Activated naive CD8-positive, alpha-beta T cell treated with anti-CD3 and anti-CD28 coated beads, Interleukin-2, amount 50 U/mL, for 24 hours (primary cell): ENCODE data around the gene MRPS10.

ENCODE experiments used
- ATAC-seq: fragments of 150-1000 bp; cut with Tn5 transposase; one replicate; pipeline ENCODE4 v1.10.0; 2021
- DNase-seq: peaks from one replicate; pipeline ENCODE4 v3.0.0; 2021
- H3K27ac Mint-ChIP-seq: one replicate; pipeline ENCODE4 v1.8.0; 2021; ENCODE audit warnings: mild to moderate bottlenecking, mixed read lengths
- H3K27me3 Mint-ChIP-seq: one replicate; pipeline ENCODE4 v1.8.0; 2021; ENCODE audit warnings: mixed read lengths
- H3K36me3 Mint-ChIP-seq: one replicate; pipeline ENCODE4 v1.8.0; 2021; ENCODE audit warnings: low read depth, mixed read lengths
- H3K4me1 Mint-ChIP-seq: one replicate; pipeline ENCODE4 v1.8.0; 2021; ENCODE audit warnings: mixed read lengths
- H3K4me3 Mint-ChIP-seq: one replicate; pipeline ENCODE4 v1.8.0; 2021; ENCODE audit warnings: mild to moderate bottlenecking, moderate library complexity, mixed read lengths
- H3K9me3 Mint-ChIP-seq: one replicate; pipeline ENCODE4 v1.8.0; 2021; ENCODE audit warnings: mixed read lengths

MRPS10 gene

GRCh38 chr6:42217519-42218367 lies at the start of gene MRPS10:
TSS of gene MRPS10 (minus strand) at chr6:42217861. CDS start at chr6:42217849, 12 bp downstream.
- H3K27ac Mint-ChIP-seq: peak within 1 kb of the TSS; percentile 99
- no peaks in the 10 kb centered on the region for H3K27me3 Mint-ChIP-seq
- ATAC-seq (peak; percentile 99), DNase-seq (peak; percentile 89)
- no peaks in the 10 kb centered on the region for H3K9me3 Mint-ChIP-seq
- peak within 1 kb of the TSS; percentile 99 for H3K4me3 Mint-ChIP-seq
- H3K36me3 Mint-ChIP-seq: peaks cover 17% of the 10 kb centered on the region
- H3K4me1 Mint-ChIP-seq: peaks cover 42% of the 10 kb centered on the region

GRCh38 chr6:42266538-42266937 lies 48.9 kb upstream of the MRPS10 start:
- DNase-seq (no peak), ATAC-seq (no peak)
- H3K36me3 Mint-ChIP-seq: peaks cover 8% of the 10 kb centered on the region
- H3K4me1 Mint-ChIP-seq: peaks cover 11% of the 10 kb centered on the region
- no peak overlapping the region for H3K4me3 Mint-ChIP-seq
- H3K9me3 Mint-ChIP-seq: no peaks in the 10 kb centered on the region
- H3K27me3 Mint-ChIP-seq: no peaks in the 10 kb centered on the region
- no peak overlapping the region for H3K27ac Mint-ChIP-seq

GRCh38 chr6:42264852-42265390 lies 47.3 kb upstream of the MRPS10 start:
- Mint-ChIP-seq H3K27me3 (no peaks in the 10 kb centered on the region), H3K36me3 (peaks cover 8% of the 10 kb centered on the region)

DNA sequence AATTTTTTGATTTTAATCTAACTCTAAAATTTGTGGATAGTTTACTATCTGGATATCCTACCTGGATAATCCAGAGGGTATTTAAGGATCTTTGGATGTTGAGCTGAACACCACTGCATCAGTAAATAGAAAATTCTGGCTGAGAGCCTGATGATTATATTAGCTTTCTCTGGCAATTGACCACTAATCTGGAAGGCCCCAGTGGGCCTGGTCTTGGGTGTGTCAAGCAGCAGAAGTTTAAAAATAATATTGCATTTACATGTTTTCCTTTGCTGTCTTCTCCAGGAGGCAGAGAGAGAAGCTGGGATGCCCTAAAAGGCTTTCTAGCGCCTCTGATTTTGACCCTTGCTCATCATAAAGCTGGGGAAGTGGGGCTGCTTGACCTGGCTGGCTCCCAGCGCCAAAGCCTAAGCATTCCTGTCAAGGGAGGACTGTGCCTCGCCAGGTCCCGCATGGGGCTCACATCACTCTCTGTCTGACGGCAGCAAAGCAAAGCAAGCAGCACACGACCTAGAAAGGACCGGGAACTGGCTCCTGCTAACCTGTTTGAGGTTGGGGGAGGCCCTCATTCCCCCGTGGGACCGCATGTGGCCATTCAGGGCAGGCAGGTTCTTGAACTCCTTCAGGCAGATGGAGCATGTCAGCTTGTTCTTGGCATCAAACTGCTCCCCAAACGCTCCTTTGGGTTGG lies 46.6 kb upstream of the MRPS10 start:
- no peak for DNase-seq
- H3K4me3 Mint-ChIP-seq: no peak overlapping the region

More at GRCh38 chr6:42264852-42265390, 47.3 kb upstream of the MRPS10 start:
- Mint-ChIP-seq H3K27ac (no peak overlapping the region), H3K4me1 (peaks cover 17% of the 10 kb centered on the region), H3K9me3 (no peaks in the 10 kb centered on the region), H3K4me3 (no peak overlapping the region)
- DNase-seq (no peak), ATAC-seq (no peak)

GRCh38 chr6:42263165-42263728 lies 45.6 kb upstream of the MRPS10 start:
- Mint-ChIP-seq H3K27ac (no peak overlapping the region), H3K4me3 (no peak overlapping the region), H3K36me3 (no peaks in the 10 kb centered on the region), H3K9me3 (no peaks in the 10 kb centered on the region), H3K4me1 (peaks cover 11% of the 10 kb centered on the region), H3K27me3 (no peaks in the 10 kb centered on the region)
- DNase-seq (no peak), ATAC-seq (no peak)

More for the DNA sequence above, 46.6 kb upstream of the MRPS10 start:
- Mint-ChIP-seq H3K4me1 (peaks cover 11% of the 10 kb centered on the region), H3K9me3 (no peaks in the 10 kb centered on the region), H3K27me3 (no peaks in the 10 kb centered on the region), H3K36me3 (peaks cover 4% of the 10 kb centered on the region), H3K27ac (no peak overlapping the region)
- no peak for ATAC-seq

DNA sequence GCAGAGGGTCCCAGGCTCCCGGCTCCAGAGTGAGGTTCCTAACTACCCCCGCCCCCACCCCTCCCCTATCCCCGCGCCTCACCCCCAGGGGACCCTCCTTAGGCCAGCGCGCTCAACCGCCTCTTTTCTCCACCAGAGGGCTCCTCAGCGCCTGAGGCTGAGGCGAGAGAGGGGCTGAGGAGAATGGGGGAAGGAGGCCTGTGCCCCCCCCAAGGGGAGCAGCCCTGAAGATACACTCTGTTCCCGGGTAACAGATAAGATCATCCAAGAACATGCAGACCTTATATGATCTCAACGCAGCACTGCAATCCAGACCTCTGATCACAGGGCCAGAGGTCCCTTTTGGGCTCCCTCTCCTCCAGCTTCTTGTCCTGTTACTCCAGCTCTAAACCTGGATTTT lies 43.3 kb upstream of the MRPS10 start:
- Mint-ChIP-seq H3K9me3 (no peaks in the 10 kb centered on the region), H3K4me3 (no peak overlapping the region), H3K27me3 (no peaks in the 10 kb centered on the region), H3K27ac (no peak overlapping the region), H3K4me1 (peaks cover 9% of the 10 kb centered on the region), H3K36me3 (no peaks in the 10 kb centered on the region)
- DNase-seq (peak; percentile 50), ATAC-seq (peak; percentile 69)

- Mint-ChIP-seq H3K4me3 (no peak overlapping the region), H3K4me1 (peaks cover 9% of the 10 kb centered on the region), H3K27ac (no peak overlapping the region), H3K27me3 (no peaks in the 10 kb centered on the region), H3K9me3 (no peaks in the 10 kb centered on the region), H3K36me3 (no peaks in the 10 kb centered on the region)
- ATAC-seq (peak; percentile 52), DNase-seq (no peak)
Measured at GRCh38 chr6:42260396-42260888, 42.8 kb upstream of the MRPS10 start.

- DNase-seq (no peak), ATAC-seq (no peak)
- Mint-ChIP-seq H3K27me3 (no peaks in the 10 kb centered on the region), H3K36me3 (no peaks in the 10 kb centered on the region), H3K27ac (no peak overlapping the region), H3K9me3 (no peaks in the 10 kb centered on the region), H3K4me1 (peaks cover 9% of the 10 kb centered on the region), H3K4me3 (no peak overlapping the region)
Measured at GRCh38 chr6:42259841-42260395, 42.3 kb upstream of the MRPS10 start.

DNA sequence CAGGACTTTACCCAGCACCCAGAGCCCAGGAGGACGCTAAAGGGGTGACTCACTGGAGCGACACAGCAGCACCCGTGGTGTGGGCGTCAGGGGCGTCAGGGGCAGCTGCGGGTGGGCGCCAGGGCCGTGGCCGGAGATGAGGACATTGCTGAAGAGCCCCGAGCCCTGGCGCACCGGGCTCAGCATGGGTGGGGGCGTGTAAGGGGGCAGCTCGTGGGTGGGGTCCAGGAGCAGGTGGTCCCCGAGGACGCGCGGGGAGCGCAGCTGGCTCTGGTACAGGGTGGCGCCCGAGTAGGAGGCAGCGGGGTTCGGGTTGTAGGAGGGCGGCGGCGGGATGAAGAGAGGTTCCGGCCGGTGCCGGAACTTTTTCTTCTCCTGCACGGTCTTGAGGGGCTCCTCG lies 41.6 kb upstream of the MRPS10 start:
- H3K9me3 Mint-ChIP-seq: no peaks in the 10 kb centered on the region
- no peak overlapping the region for H3K27ac Mint-ChIP-seq
- H3K4me1 Mint-ChIP-seq: peaks cover 9% of the 10 kb centered on the region
- no peak overlapping the region for H3K4me3 Mint-ChIP-seq
- H3K27me3 Mint-ChIP-seq: no peaks in the 10 kb centered on the region
- no peak for DNase-seq
- no peak for ATAC-seq
- no peaks in the 10 kb centered on the region for H3K36me3 Mint-ChIP-seq

- Mint-ChIP-seq H3K9me3 (no peaks in the 10 kb centered on the region), H3K36me3 (peaks cover 1% of the 10 kb centered on the region), H3K27ac (no peak overlapping the region), H3K27me3 (no peaks in the 10 kb centered on the region), H3K4me3 (no peak overlapping the region), H3K4me1 (peaks cover 9% of the 10 kb centered on the region)
- no peak for ATAC-seq
- DNase-seq: no peak
Measured at GRCh38 chr6:42257614-42258013, 40.0 kb upstream of the MRPS10 start.

GRCh38 chr6:42257063-42257462 lies 39.4 kb upstream of the MRPS10 start:
- Mint-ChIP-seq H3K4me1 (peaks cover 9% of the 10 kb centered on the region), H3K9me3 (no peaks in the 10 kb centered on the region), H3K36me3 (peaks cover 1% of the 10 kb centered on the region), H3K27me3 (no peaks in the 10 kb centered on the region), H3K27ac (no peak overlapping the region), H3K4me3 (no peak overlapping the region)
- DNase-seq (no peak), ATAC-seq (no peak)

- no peak overlapping the region for H3K27ac Mint-ChIP-seq
- H3K27me3 Mint-ChIP-seq: no peaks in the 10 kb centered on the region
- H3K36me3 Mint-ChIP-seq: peaks cover 1% of the 10 kb centered on the region
- H3K4me3 Mint-ChIP-seq: no peak overlapping the region
- ATAC-seq (no peak), DNase-seq (no peak)
- no peaks in the 10 kb centered on the region for H3K4me1 Mint-ChIP-seq
- no peaks in the 10 kb centered on the region for H3K9me3 Mint-ChIP-seq
Measured at GRCh38 chr6:42255050-42255449, 37.4 kb upstream of the MRPS10 start.

DNA sequence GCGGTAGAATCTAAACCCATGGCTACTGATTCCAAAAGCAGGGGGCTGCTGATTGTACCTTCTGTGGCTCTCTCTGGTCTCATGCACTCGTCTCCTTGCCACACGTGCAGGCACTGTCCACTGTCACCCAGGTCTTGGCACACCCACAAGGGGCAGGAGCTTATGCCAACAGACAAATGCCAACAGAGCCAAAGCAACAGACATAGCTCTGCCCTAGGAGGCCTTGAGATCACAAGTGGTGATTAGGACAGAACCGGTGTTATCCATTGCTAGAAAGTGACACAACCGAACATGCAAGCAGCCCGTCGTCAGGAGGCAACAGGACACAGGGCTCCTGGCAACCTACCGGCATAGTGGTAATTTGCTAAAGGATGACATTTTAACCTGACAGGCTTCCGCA lies 36.8 kb upstream of the MRPS10 start:
- H3K4me1 Mint-ChIP-seq: no peaks in the 10 kb centered on the region
- H3K27me3 Mint-ChIP-seq: no peaks in the 10 kb centered on the region
- H3K27ac Mint-ChIP-seq: no peak overlapping the region
- DNase-seq (no peak), ATAC-seq (no peak)
- H3K9me3 Mint-ChIP-seq: no peaks in the 10 kb centered on the region
- H3K36me3 Mint-ChIP-seq: peaks cover 1% of the 10 kb centered on the region
- H3K4me3 Mint-ChIP-seq: no peak overlapping the region

- Mint-ChIP-seq H3K4me3 (no peak overlapping the region), H3K27ac (peak overlapping the region; percentile 19), H3K9me3 (no peaks in the 10 kb centered on the region), H3K27me3 (no peaks in the 10 kb centered on the region), H3K36me3 (peaks cover 1% of the 10 kb centered on the region), H3K4me1 (no peaks in the 10 kb centered on the region)
- ATAC-seq: no peak
- no peak for DNase-seq
Measured at GRCh38 chr6:42251911-42252637, 34.4 kb upstream of the MRPS10 start.
